ENCODE measurements around the gene F10. TPM values are rescaled to one million over a fixed set of nuclear protein-coding genes. Genes with fewer than 3 reads are reported as not detected.

F10 gene
- total RNA-seq, 8 experiments from 2014 or later: 0.14 to 1.3 (median 0.57) TPM; not detected in 1

GRCh38 chr13:113144255-113144629 is 21.6 kb downstream of the F10 start:
- Histone ChIP-seq H3K4me1 (replicated peaks in 1 of 2) (no peaks in the 10 kb centered on the region), H3K27ac (no peak overlapping the region), H3K4me3 (no peak overlapping the region)
- ATAC-seq (replicated peaks in 6 of 8): peak in 1 of 8 experiments; percentile 38
- 47 to 100% (median 80%) methylated on average over 1 to 5 of the region's 12 CpGs; no CpG with 5 or more reads in 4 of the 10 experiments for WGBS, 10 experiments
- in situ Hi-C loops (cut with MboI; ENCODE audit: low pct_unique_long_range_greater_than_20kb in 2 of 9, low sequenced_read_pairs in 9 of 9, unreplicated experiment in 9 of 9): no loop called here

GRCh38 chr13:113145496-113145895 is 22.9 kb downstream of the F10 start:
- H3K4me3 ChIP-seq: no peak overlapping the region
- 50 to 100% (median 82%) methylated on average over 2 to 9 of the region's 12 CpGs for WGBS, 10 experiments
- no peak overlapping the region for H3K27ac ChIP-seq
- ATAC-seq (replicated peaks in 6 of 8): no peak
- in situ Hi-C loops (cut with MboI; ENCODE audit: low pct_unique_long_range_greater_than_20kb in 2 of 9, low sequenced_read_pairs in 9 of 9, unreplicated experiment in 9 of 9): no loop called here
- H3K4me1 ChIP-seq (replicated peaks in 1 of 2): no peaks in the 10 kb centered on the region

DNA sequence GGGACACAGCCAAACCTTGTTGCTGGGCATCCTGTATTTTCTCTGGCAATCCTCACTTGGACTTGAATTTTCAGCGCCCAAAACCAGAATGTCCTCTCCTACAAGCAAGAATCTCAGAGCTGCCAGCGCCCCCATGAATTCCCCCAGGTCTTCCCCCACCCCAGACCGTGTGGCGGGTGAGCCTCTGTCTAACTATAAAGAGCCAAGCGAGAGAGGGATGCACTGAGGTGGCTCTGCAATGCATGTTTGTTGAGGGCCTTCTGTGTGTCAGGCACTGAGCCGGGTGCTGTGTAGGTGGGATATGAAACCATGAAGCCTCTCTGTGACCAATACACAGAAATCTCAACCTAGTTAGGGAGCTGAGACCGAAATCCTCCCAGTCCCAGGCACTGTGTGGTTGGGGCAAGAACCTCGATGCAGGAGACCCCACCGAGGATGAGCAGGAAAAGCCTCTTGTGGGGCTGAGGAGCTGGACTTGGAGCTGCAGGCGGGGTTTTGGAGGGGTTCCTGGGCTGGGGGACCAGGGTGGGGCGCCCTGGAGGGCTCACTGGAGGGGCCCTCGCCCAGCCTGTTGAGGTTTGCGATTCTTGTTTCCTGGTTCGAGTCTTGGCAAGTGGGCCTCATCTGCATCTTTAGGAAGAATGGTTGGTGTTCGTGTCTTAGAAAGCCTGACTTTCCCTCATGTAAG is 23.5 kb downstream of the F10 start:
- H3K4me3 ChIP-seq: no peak overlapping the region
- WGBS, 10 experiments: 60 to 100% (median 80%) methylated on average over 1 of the region's 15 CpGs; no CpG with 5 or more reads in 7 of the 10 experiments
- ATAC-seq (replicated peaks in 6 of 8): no peak
- in situ Hi-C loops (cut with MboI; ENCODE audit: low pct_unique_long_range_greater_than_20kb in 2 of 9, low sequenced_read_pairs in 9 of 9, unreplicated experiment in 9 of 9): no loop called here
- no peak overlapping the region for H3K27ac ChIP-seq
- H3K4me1 ChIP-seq (replicated peaks in 1 of 2): no peaks in the 10 kb centered on the region

DNA sequence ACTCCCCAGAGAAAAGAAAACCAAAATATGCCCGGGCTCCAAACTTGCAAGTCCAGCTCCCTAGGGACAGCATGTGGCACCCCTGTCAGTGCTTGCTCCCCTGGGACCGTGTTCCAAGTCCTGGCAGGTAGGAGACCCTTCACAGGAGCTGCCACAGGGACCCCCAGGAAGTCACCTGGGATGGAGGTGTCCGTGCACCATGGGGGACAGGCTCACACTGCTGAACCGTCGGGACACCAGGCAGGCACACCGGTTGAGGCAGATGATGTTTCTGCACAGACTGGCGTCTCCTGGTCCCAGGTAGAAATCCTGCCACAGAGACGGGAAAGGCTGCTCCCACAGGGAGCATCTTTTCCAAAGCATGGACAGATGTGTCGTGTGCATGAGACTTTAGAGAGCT is 24.2 kb downstream of the F10 start:
- 20 to 100% (median 79%) methylated on average over 1 to 5 of the region's 9 CpGs; no CpG with 5 or more reads in 4 of the 10 experiments for WGBS, 10 experiments
- H3K27ac ChIP-seq: no peak overlapping the region
- no peak for ATAC-seq (replicated peaks in 6 of 8)
- H3K4me1 ChIP-seq (replicated peaks in 1 of 2): no peaks in the 10 kb centered on the region
- in situ Hi-C loops (cut with MboI; ENCODE audit: low pct_unique_long_range_greater_than_20kb in 2 of 9, low sequenced_read_pairs in 9 of 9, unreplicated experiment in 9 of 9): no loop called here
- no peak overlapping the region for H3K4me3 ChIP-seq

DNA sequence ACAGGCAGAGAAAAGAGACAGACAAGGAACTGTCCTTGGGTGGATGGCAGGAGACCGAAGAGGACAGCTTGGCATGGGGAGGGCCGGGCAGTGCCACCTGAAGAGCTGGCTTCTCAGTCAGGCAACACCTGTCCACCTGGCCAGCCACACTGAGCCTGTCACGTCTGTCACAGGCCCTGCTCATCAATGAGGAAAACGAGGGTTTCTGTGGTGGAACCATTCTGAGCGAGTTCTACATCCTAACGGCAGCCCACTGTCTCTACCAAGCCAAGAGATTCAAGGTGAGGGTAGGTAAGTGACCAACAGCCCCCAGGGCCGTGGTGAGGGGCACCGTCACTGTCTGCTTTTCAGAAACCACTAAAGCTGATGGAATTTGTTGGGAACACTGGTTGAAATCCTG is 24.6 kb downstream of the F10 start:
- 44 to 80% (median 50%) methylated on average over 1 to 4 of the region's 8 CpGs; no CpG with 5 or more reads in 7 of the 10 experiments for WGBS, 10 experiments
- no peak for ATAC-seq (replicated peaks in 6 of 8)
- in situ Hi-C loops (cut with MboI; ENCODE audit: low pct_unique_long_range_greater_than_20kb in 2 of 9, low sequenced_read_pairs in 9 of 9, unreplicated experiment in 9 of 9): no loop called here

GRCh38 chr13:113148407-113148806 is 25.8 kb downstream of the F10 start:
- Histone ChIP-seq H3K4me3 (no peak overlapping the region), H3K4me1 (replicated peaks in 1 of 2) (peaks cover 0 to 11% of the 10 kb centered on the region in 2 donors), H3K27ac (no peak overlapping the region)
- ATAC-seq (replicated peaks in 6 of 8): no peak
- in situ Hi-C loops (cut with MboI; ENCODE audit: low pct_unique_long_range_greater_than_20kb in 2 of 9, low sequenced_read_pairs in 9 of 9, unreplicated experiment in 9 of 9): no loop called here
- WGBS, 10 experiments: 44 to 100% (median 87%) methylated on average over 2 to 8 of the region's 13 CpGs; no CpG with 5 or more reads in 2 of the 10 experiments

More for the DNA sequence above, 24.6 kb downstream of the F10 start:
- H3K4me3 ChIP-seq: no peak overlapping the region
- H3K27ac ChIP-seq: no peak overlapping the region
- peaks cover 0 to under 1% of the 10 kb centered on the region in 2 donors for H3K4me1 ChIP-seq (replicated peaks in 1 of 2)

DNA sequence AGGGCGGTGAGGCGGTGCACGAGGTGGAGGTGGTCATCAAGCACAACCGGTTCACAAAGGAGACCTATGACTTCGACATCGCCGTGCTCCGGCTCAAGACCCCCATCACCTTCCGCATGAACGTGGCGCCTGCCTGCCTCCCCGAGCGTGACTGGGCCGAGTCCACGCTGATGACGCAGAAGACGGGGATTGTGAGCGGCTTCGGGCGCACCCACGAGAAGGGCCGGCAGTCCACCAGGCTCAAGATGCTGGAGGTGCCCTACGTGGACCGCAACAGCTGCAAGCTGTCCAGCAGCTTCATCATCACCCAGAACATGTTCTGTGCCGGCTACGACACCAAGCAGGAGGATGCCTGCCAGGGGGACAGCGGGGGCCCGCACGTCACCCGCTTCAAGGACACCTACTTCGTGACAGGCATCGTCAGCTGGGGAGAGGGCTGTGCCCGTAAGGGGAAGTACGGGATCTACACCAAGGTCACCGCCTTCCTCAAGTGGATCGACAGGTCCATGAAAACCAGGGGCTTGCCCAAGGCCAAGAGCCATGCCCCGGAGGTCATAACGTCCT is 26.4 kb downstream of the F10 start:
- Histone ChIP-seq H3K4me3 (no peak overlapping the region), H3K27ac (no peak overlapping the region), H3K4me1 (replicated peaks in 1 of 2) (peaks cover 0 to 11% of the 10 kb centered on the region in 2 donors)
- in situ Hi-C loops (cut with MboI; ENCODE audit: low pct_unique_long_range_greater_than_20kb in 2 of 9, low sequenced_read_pairs in 9 of 9, unreplicated experiment in 9 of 9): no loop called here
- no peak for ATAC-seq (replicated peaks in 6 of 8)
- WGBS, 10 experiments: 50 to 95% (median 94%) methylated on average over 1 to 26 of the region's 38 CpGs; no CpG with 5 or more reads in 5 of the 10 experiments

- WGBS, 10 experiments: 76 to 100% (median 81%) methylated on average over 1 to 9 of the region's 26 CpGs; no CpG with 5 or more reads in 6 of the 10 experiments
- in situ Hi-C loops (cut with MboI; ENCODE audit: low pct_unique_long_range_greater_than_20kb in 2 of 9, low sequenced_read_pairs in 9 of 9, unreplicated experiment in 9 of 9): no loop called here
- ATAC-seq (replicated peaks in 6 of 8): no peak
- Histone ChIP-seq H3K4me1 (replicated peaks in 1 of 2) (peaks cover 3 to 17% of the 10 kb centered on the region in 2 donors), H3K4me3 (no peak overlapping the region), H3K27ac (no peak overlapping the region)
These were observed 27.3 kb downstream of the F10 start for GRCh38 chr13:113149711-113150549.

- Histone ChIP-seq H3K27ac (no peak overlapping the region), H3K4me3 (no peak overlapping the region), H3K4me1 (replicated peaks in 1 of 2) (peaks cover 3 to 17% of the 10 kb centered on the region in 2 donors)
- ATAC-seq (replicated peaks in 6 of 8): no peak
- WGBS, 10 experiments: 40 to 90% (median 80%) methylated on average over 1 to 4 of the region's 31 CpGs; no CpG with 5 or more reads in 3 of the 10 experiments
- in situ Hi-C loops (cut with MboI; ENCODE audit: low pct_unique_long_range_greater_than_20kb in 2 of 9, low sequenced_read_pairs in 9 of 9, unreplicated experiment in 9 of 9): no loop called here
These were observed 28.2 kb downstream of the F10 start for GRCh38 chr13:113150550-113151365.

DNA sequence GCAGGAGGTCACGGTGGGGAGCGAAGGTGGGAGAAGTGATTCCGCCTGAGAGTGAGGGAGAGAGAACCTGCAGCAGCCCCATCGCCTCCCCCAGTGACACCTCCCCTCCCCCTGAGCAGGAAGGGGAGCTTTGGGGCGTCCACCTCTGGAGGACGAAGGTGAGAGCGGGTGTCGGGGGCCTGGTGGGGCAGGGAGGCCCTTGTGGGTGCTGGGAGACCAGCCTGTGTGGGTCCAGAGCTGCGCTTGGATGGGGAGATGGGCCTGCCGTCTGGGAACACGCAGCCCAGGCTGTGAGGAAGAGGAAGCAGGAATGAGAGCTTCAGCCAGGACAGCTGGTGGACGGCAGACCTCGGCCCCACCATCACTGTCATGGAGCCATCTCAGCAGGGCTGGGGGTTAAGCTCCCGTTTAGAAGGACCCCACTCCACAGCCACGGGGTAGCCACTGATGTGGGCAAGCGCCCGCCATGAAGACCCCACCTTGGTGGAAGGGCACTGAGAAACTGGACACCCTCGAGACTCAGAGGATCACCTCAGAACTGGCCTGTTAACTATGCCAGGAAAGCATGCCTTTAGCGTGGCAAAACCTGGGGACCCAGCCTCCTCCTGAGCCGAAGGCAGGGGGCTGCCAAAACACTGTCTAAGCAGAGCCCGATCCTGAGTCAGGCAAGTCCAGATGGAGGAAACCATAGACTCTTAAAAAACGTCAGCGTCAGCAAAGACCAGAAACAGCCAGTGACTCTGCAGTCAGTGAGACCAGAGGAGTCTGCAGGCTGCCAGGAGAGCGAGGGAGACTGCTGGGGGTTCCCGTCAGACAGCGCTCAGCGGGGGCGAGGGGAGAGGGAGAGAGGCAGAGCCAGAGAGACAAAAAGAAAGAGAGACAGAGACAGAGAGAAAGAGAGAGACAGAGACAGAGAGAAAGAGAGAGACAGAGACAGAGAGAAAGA is 29.4 kb downstream of the F10 start:
- no peak overlapping the region for H3K27ac ChIP-seq
- ATAC-seq (replicated peaks in 6 of 8): peak in 4 of 8 experiments; percentile 2 to 41 (median 10)
- 12 to 78% (median 51%) methylated on average over 2 to 9 of the region's 28 CpGs; no CpG with 5 or more reads in 2 of the 10 experiments for WGBS, 10 experiments
- no peak overlapping the region for H3K4me3 ChIP-seq
- peaks cover 3 to 17% of the 10 kb centered on the region in 2 donors for H3K4me1 ChIP-seq (replicated peaks in 1 of 2)
- in situ Hi-C loops (cut with MboI; ENCODE audit: low pct_unique_long_range_greater_than_20kb in 2 of 9, low sequenced_read_pairs in 9 of 9, unreplicated experiment in 9 of 9): no loop called here

DNA sequence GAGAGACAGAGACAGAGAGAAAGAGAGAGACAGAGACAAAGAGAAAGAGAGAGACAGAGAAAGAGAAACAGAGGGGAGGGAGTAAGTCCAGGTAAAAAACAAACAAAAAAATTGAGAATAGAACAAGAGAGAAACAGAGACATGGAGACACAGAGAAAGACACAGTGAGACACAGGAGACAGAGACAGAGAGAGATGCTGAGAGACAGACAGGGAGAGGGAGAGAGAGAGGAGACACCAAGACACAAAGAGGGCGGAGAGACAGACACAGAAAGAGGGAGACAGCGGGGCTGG is 30.0 kb downstream of the F10 start:
- in situ Hi-C loops (cut with MboI; ENCODE audit: low pct_unique_long_range_greater_than_20kb in 2 of 9, low sequenced_read_pairs in 9 of 9, unreplicated experiment in 9 of 9): no loop called here
- ATAC-seq (replicated peaks in 6 of 8): peak in 2 of 8 experiments; percentile 9 to 18
- no peak overlapping the region for H3K27ac ChIP-seq

More for the DNA sequence above, 30.0 kb downstream of the F10 start:
- Histone ChIP-seq H3K4me3 (no peak overlapping the region), H3K4me1 (replicated peaks in 1 of 2) (peaks cover 3 to 17% of the 10 kb centered on the region in 2 donors)
- WGBS, 10 experiments: 30 to 100% (median 46%) methylated on average over 1 to 2 of the region's 2 CpGs; no CpG with 5 or more reads in 2 of the 10 experiments
